Measurements from ENCODE around the gene DEDD2.
"Not testable (repeated sequence)": the region's sequence is repeated elsewhere in the genome, so short reads cannot be mapped to it uniquely, and the experiment has no call there.

DEDD2 gene

GRCh38 chr19:42217520-42218437 lies at the start of gene DEDD2:
DEDD2 (minus strand) TSS chr19:42217677; CDS start chr19:42217007, 670 bp downstream.
- peak; percentile 99 for DNase-seq

- DNase-seq = not testable (repeated sequence)
Observed at GRCh38 chr19:42266928-42267603, 49.6 kb upstream of the DEDD2 start.

GRCh38 chr19:42266105-42266504 lies 48.6 kb upstream of the DEDD2 start:
- not testable (repeated sequence) for DNase-seq

- no peak for DNase-seq
Observed at GRCh38 chr19:42261763-42262162, 44.3 kb upstream of the DEDD2 start.

- not testable (repeated sequence) for DNase-seq
Observed at GRCh38 chr19:42257842-42258241, 40.4 kb upstream of the DEDD2 start.

GRCh38 chr19:42255766-42256745 lies 38.6 kb upstream of the DEDD2 start:
- no peak for DNase-seq

GRCh38 chr19:42254850-42255765 lies 37.6 kb upstream of the DEDD2 start, which contains the start of gene ERF:
ERF (minus strand) TSS chr19:42255128; CDS start chr19:42254999, 129 bp downstream.
- peak; percentile 92 for DNase-seq

- DNase-seq = peak; percentile 84
Observed at GRCh38 chr19:42254089-42254849, 36.8 kb upstream of the DEDD2 start.

GRCh38 chr19:42253245-42254088 lies 36.0 kb upstream of the DEDD2 start:
- DNase-seq = peak; percentile 72

GRCh38 chr19:42252365-42253244 lies 35.1 kb upstream of the DEDD2 start:
- DNase-seq = no peak

GRCh38 chr19:42251572-42252358 lies 34.3 kb upstream of the DEDD2 start:
- no peak for DNase-seq

- DNase-seq = peak; percentile 51
Observed at GRCh38 chr19:42250666-42251531, 33.4 kb upstream of the DEDD2 start.

GRCh38 chr19:42250183-42250665 lies 32.7 kb upstream of the DEDD2 start:
- no peak for DNase-seq

GRCh38 chr19:42249769-42250168 lies 32.3 kb upstream of the DEDD2 start:
- no peak for DNase-seq

GRCh38 chr19:42249149-42249750 lies 31.8 kb upstream of the DEDD2 start:
- no peak for DNase-seq

All from CD4-positive, alpha-beta T cell treated with Interleukin-6 for 4 hours (primary cell).